ENCODE data around the gene TEK.

GRCh38 chr9:27152405-27152718, 43.3 kb downstream of the TEK start:
- TF ChIP-seq CTCF (conservative IDR thresholded peaks at IDR 0.05; ENCODE audit: low read length) = no peak
- TF ChIP-seq EZH2phosphoT487 (IDR thresholded peaks at IDR 0.05; ENCODE audit: borderline replicate concordance) = no peak

Data from Loucy (cell line).